Endothelial cell (in vitro differentiated cells): ENCODE measurements around the gene CLN6. TPM values are rescaled to one million over a fixed set of nuclear protein-coding genes. Genes with fewer than 3 reads are reported as not detected.

Experiments
- DNase-seq: peaks from one replicate; pipeline ENCODE4 v3.0.0; 2021; ENCODE audit warnings: low spot score
- H3K27ac Mint-ChIP-seq: one replicate; pipeline ENCODE4 v1.8.0; 2021; ENCODE audit warnings: mixed read lengths, inconsistent platforms; ENCODE audit not compliant: unreplicated experiment
- H3K27me3 Mint-ChIP-seq: one replicate; pipeline ENCODE4 v1.8.0; 2021; ENCODE audit warnings: mild to moderate bottlenecking, moderate library complexity, mixed read lengths, inconsistent platforms; ENCODE audit not compliant: unreplicated experiment
- H3K36me3 Mint-ChIP-seq: one replicate; pipeline ENCODE4 v1.8.0; 2021; ENCODE audit warnings: mild to moderate bottlenecking, low read depth, mixed read lengths, inconsistent platforms; ENCODE audit not compliant: unreplicated experiment
- H3K4me1 Mint-ChIP-seq: one replicate; pipeline ENCODE4 v1.8.0; 2021; ENCODE audit warnings: mild to moderate bottlenecking, mixed read lengths, inconsistent platforms; ENCODE audit not compliant: unreplicated experiment
- H3K4me3 Mint-ChIP-seq: one replicate; pipeline ENCODE4 v1.8.0; 2021; ENCODE audit warnings: mild to moderate bottlenecking, mixed read lengths, inconsistent platforms; ENCODE audit not compliant: unreplicated experiment
- H3K9me3 Mint-ChIP-seq: one replicate; pipeline ENCODE4 v1.8.0; 2021; ENCODE audit warnings: mixed read lengths, inconsistent platforms; ENCODE audit not compliant: unreplicated experiment
- CTCF ChIP-seq: fragments of 200-600 bp; sonication (generic); IDR thresholded peaks from one replicate; pipeline ENCODE4 v1.5.0; 2021; ENCODE audit warnings: antibody characterized with exemption; ENCODE audit not compliant: unreplicated experiment
- total RNA-seq: library from RNA; stranded (reverse); fragmentation: NEBNext Ultra II Directional; extraction: Animal tissue kit (Norgen Biotek cat#: 25700); gene quantifications from one replicate; pipeline ENCODE4 v1.2.1, GENCODE V29; 2021; ENCODE audit not compliant: unreplicated experiment

Gene CLN6
- total RNA-seq, 1 donor from 2014 or later, result 42.1 TPM

- TF ChIP-seq CTCF, result no peak
- Mint-ChIP-seq H3K9me3 (no peaks in the 10 kb centered on the region), H3K27ac (no peak overlapping the region), H3K4me1 (peaks cover 41% of the 10 kb centered on the region), H3K4me3 (no peak overlapping the region), H3K27me3 (peaks cover 7% of the 10 kb centered on the region), H3K36me3 (peaks cover 1% of the 10 kb centered on the region)
- no peak for DNase-seq
Measured at GRCh38 chr15:68209735-68210408, 19.7 kb downstream of the CLN6 start.

GRCh38 chr15:68209272-68209671 lies 20.3 kb downstream of the CLN6 start:
- Mint-ChIP-seq H3K27me3 (peaks cover 6% of the 10 kb centered on the region), H3K27ac (no peak overlapping the region), H3K9me3 (no peaks in the 10 kb centered on the region), H3K36me3 (peaks cover 3% of the 10 kb centered on the region), H3K4me3 (no peak overlapping the region), H3K4me1 (peaks cover 44% of the 10 kb centered on the region)
- no peak for TF ChIP-seq CTCF
- no peak for DNase-seq

- H3K27me3 Mint-ChIP-seq, result peaks cover 7% of the 10 kb centered on the region
- no peak for DNase-seq
- peaks cover 3% of the 10 kb centered on the region for H3K36me3 Mint-ChIP-seq
- TF ChIP-seq CTCF, result no peak
- H3K9me3 Mint-ChIP-seq, result no peaks in the 10 kb centered on the region
- H3K27ac Mint-ChIP-seq, result peak overlapping the region; percentile 64
- peaks cover 44% of the 10 kb centered on the region for H3K4me1 Mint-ChIP-seq
- H3K4me3 Mint-ChIP-seq, result no peak overlapping the region
Measured at GRCh38 chr15:68208636-68209240, 20.8 kb downstream of the CLN6 start.

GRCh38 chr15:68208136-68208535 lies 21.4 kb downstream of the CLN6 start:
- Mint-ChIP-seq H3K27ac (no peak overlapping the region), H3K36me3 (peaks cover 3% of the 10 kb centered on the region), H3K27me3 (peaks cover 9% of the 10 kb centered on the region), H3K9me3 (no peaks in the 10 kb centered on the region), H3K4me3 (no peak overlapping the region), H3K4me1 (peaks cover 50% of the 10 kb centered on the region)
- no peak for TF ChIP-seq CTCF
- DNase-seq, result no peak
